Prostate gland (tissue), 2 donors: ENCODE measurements around the gene OR4D2.

Experiments used
- POLR2A ChIP-seq: fragments of 450-650 bp; IDR thresholded peaks from one replicate; pipeline ENCODE4 v1.6.1; 2016; ENCODE audit warnings: antibody characterized with exemption, mild to moderate bottlenecking
- POLR2AphosphoS5 ChIP-seq: sonication (generic); formaldehyde crosslinking; IDR thresholded peaks from one replicate; pipeline ENCODE4 v1.6.1; 2017; ENCODE audit warnings: antibody characterized with exemption
- TF ChIP-seq, protein P1 (sequence below), 4 experiments: fragments of 200-600 bp in 2 of 4; fragments of 450-650 bp in 2 of 4; sonication (generic) in 2 of 4; IDR thresholded peaks; 1 replicate in 3 of 4; 2 replicates in 1 of 4; pipeline ENCODE4 v1.5.1; 2016 to 2019; ENCODE audit warnings: antibody characterized with exemption in 4 of 4, mild to moderate bottlenecking in 2 of 4, moderate library complexity in 2 of 4

GRCh38 chr17:58147930-58148434, 18.8 kb upstream of the OR4D2 start, which contains the start of gene OR4D1:
- TF ChIP-seq, protein P1, sequence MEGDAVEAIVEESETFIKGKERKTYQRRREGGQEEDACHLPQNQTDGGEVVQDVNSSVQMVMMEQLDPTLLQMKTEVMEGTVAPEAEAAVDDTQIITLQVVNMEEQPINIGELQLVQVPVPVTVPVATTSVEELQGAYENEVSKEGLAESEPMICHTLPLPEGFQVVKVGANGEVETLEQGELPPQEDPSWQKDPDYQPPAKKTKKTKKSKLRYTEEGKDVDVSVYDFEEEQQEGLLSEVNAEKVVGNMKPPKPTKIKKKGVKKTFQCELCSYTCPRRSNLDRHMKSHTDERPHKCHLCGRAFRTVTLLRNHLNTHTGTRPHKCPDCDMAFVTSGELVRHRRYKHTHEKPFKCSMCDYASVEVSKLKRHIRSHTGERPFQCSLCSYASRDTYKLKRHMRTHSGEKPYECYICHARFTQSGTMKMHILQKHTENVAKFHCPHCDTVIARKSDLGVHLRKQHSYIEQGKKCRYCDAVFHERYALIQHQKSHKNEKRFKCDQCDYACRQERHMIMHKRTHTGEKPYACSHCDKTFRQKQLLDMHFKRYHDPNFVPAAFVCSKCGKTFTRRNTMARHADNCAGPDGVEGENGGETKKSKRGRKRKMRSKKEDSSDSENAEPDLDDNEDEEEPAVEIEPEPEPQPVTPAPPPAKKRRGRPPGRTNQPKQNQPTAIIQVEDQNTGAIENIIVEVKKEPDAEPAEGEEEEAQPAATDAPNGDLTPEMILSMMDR (IDR thresholded peaks at IDR 0.05): no peak
- TF ChIP-seq POLR2A (no peak), POLR2AphosphoS5 (no peak)
